ENCODE results near the gene BMX. TPM values are rescaled to one million over a fixed set of nuclear protein-coding genes. Genes with fewer than 3 reads are reported as not detected.
A peak's percentile ranks its signal among the peaks of the same experiment; 100 is the strongest.

Gene BMX
- total and polyA plus RNA-seq, 10 of the 15 experiments (the other 5 are each of a cell fraction or from before 2014, with no cell fraction given): not detected

DNA sequence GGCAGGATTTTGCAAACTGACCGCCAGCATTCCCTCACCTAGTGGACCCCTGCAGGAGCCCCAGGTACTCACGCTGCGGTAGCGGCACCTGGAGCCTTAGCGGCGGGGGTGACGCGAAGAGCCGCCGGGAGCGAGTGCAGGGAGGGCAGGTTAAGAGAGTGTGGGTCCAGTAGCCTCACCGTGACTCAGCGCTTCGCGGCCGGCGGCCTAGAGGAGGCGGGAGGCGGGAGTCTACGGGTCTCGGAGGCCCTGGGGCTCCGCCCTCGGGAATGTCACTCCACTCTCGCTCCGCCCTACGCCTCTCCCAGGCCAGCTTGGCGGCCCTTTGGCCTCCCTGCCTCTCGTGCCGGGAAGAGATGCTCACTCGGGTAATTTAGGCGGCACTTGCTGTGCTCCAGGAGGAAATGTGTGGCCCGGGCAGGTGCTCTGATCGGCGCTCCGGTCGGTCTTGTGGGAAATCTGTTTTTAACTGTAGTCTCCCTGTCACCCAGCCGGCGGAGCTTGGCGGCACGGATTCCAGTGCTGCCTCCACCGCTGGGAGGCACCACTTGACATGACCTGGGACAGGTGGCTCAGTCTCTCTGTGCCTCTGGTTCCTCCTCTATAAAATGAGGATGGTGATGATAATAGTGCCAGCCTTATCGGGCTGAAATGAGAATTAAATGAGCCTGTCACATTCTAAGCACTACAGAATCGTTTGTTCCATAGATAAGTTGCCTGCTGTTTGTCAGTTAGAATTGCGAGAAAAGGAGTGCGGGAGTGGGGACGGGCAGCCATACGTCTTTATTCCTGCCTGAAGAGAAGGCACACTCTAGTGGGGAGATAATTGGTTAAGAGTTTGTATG lies 7.3 kb upstream of the BMX start, which contains the start of gene PIR (continued):
- TF ChIP-seq BACH1 (IDR thresholded peaks at IDR 0.05; ENCODE audit: borderline replicate concordance): peak; percentile 99

DNA sequence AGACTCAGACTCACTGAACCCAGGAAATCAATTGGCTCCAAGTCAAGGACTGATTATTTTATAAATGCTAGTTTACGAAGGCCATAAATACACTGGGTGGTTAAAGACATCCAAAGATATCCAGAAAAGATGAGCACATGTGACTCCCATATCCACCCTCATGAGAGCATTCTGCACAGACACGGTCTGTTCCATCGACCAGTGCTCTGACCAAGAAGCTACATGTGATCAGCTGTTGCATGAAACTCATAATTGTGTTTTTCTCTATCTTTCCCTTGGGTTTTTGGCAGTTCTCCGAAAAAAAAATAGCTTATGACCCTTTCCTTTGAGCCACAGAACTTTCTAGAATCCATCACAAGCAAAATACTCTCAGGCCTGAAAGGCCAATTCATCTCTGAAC lies 4.8 kb upstream of the BMX start:
- Histone ChIP-seq H2AFZ (ENCODE audit: control insufficient read depth, low read depth, low read length) (no peak overlapping the region), H3K9ac (ENCODE audit: control insufficient read depth, insufficient read depth, low read length) (no peak overlapping the region), H4K20me1 (ENCODE audit: control insufficient read depth, insufficient read depth) (no peaks in the 10 kb centered on the region), H3K4me1 (ENCODE audit: control insufficient read depth, insufficient read depth, low read length) (no peaks in the 10 kb centered on the region), H3K4me2 (ENCODE audit: control insufficient read depth, insufficient read depth) (no peak overlapping the region), H3K4me3 (no peak overlapping the region), H3K27me3 (replicated peaks in 1 of 2; ENCODE audit: control insufficient read depth in 2 of 2, insufficient read depth in 2 of 2, low read length in 1 of 2) (no peaks in the 10 kb centered on the region), H3K36me3 (ENCODE audit: control insufficient read depth in 2 of 2, insufficient read depth in 2 of 2, low read length in 1 of 2) (no peaks in the 10 kb centered on the region), H3K9me3 (replicated peaks; ENCODE audit: control insufficient read depth, insufficient read depth, low read length) (no peaks in the 10 kb centered on the region), H3K79me2 (ENCODE audit: control insufficient read depth, insufficient read depth, low read length) (no peaks in the 10 kb centered on the region), H3K27ac (ENCODE audit: control insufficient read depth, insufficient read depth) (no peak overlapping the region)
- ChIA-PET SMC1A (ENCODE audit: uncharacterized antibody, unreplicated experiment) (interaction anchor here (0.6 to 4.4 kb wide), 4 partner anchors 24 to 480 kb away, joined by 3 to 12 read pairs (median 4); no protein-coding TSS in a partner anchor), CTCF (interaction anchor here (0.6 to 1.7 kb wide), 6 partner anchors 10 to 1727 kb away, joined by 3 to 4 read pairs (median 4); no protein-coding TSS in a partner anchor), RAD21 (ENCODE audit: unreplicated experiment) (interaction anchor here (1.4 to 1.5 kb wide), 2 partner anchors 21 to 69 kb away, joined by 3 to 5 read pairs; no protein-coding TSS in a partner anchor), POLR2A (no interaction called here)
- no peak for ATAC-seq
- no TSS peak for BruUV-seq (replicated peaks)
- 30% methylated on average over 4 of the region's 4 CpGs for WGBS (ENCODE audit: insufficient coverage, insufficient replicate concordance, low lambda C conversion rate, missing lambda C conversion rate)
- in situ Hi-C loops (cut with MboI): no loop called here
- FAIRE-seq: no peak
- no peak for DNase-seq (ENCODE audit: low read depth, low spot score)
- intact Hi-C loops (cut with micrococcal nuclease; ENCODE audit: unreplicated experiment): loop anchor here (5.0 to 10.0 kb wide), 2 partner anchors 179 to 1202 kb away; no protein-coding TSS in a partner anchor
- TF ChIP-seq ATF3 (IDR thresholded peaks at IDR 0.05; ENCODE audit: borderline replicate concordance, extremely low read depth, low read depth, low read length) (no peak), CHD4 (IDR thresholded peaks at IDR 0.05) (no peak), MTA2 (IDR thresholded peaks at IDR 0.05; ENCODE audit: low read depth) (no peak), TCF7 (IDR thresholded peaks at IDR 0.05; ENCODE audit: borderline replicate concordance) (no peak), TBL1XR1 (IDR thresholded peaks at IDR 0.05; ENCODE audit: low read depth, low read length) (no peak), KLF5 (IDR thresholded peaks at IDR 0.05; ENCODE audit: partially characterized antibody) (no peak), EED (IDR thresholded peaks at IDR 0.05; ENCODE audit: low read depth) (no peak), WRNIP1 (IDR thresholded peaks at IDR 0.05; ENCODE audit: borderline replicate concordance, low read depth, low read length) (no peak), PRDM15 (CRISPR knock-in tag; IDR thresholded peaks at IDR 0.05) (no peak)
- TF ChIP-seq, protein P1, sequence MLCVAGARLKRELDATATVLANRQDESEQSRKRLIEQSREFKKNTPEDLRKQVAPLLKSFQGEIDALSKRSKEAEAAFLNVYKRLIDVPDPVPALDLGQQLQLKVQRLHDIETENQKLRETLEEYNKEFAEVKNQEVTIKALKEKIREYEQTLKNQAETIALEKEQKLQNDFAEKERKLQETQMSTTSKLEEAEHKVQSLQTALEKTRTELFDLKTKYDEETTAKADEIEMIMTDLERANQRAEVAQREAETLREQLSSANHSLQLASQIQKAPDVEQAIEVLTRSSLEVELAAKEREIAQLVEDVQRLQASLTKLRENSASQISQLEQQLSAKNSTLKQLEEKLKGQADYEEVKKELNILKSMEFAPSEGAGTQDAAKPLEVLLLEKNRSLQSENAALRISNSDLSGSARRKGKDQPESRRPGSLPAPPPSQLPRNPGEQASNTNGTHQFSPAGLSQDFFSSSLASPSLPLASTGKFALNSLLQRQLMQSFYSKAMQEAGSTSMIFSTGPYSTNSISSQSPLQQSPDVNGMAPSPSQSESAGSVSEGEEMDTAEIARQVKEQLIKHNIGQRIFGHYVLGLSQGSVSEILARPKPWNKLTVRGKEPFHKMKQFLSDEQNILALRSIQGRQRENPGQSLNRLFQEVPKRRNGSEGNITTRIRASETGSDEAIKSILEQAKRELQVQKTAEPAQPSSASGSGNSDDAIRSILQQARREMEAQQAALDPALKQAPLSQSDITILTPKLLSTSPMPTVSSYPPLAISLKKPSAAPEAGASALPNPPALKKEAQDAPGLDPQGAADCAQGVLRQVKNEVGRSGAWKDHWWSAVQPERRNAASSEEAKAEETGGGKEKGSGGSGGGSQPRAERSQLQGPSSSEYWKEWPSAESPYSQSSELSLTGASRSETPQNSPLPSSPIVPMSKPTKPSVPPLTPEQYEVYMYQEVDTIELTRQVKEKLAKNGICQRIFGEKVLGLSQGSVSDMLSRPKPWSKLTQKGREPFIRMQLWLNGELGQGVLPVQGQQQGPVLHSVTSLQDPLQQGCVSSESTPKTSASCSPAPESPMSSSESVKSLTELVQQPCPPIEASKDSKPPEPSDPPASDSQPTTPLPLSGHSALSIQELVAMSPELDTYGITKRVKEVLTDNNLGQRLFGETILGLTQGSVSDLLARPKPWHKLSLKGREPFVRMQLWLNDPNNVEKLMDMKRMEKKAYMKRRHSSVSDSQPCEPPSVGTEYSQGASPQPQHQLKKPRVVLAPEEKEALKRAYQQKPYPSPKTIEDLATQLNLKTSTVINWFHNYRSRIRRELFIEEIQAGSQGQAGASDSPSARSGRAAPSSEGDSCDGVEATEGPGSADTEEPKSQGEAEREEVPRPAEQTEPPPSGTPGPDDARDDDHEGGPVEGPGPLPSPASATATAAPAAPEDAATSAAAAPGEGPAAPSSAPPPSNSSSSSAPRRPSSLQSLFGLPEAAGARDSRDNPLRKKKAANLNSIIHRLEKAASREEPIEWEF (IDR thresholded peaks at IDR 0.05; ENCODE audit: insufficient replicate concordance, low read depth, low read length): no peak
